NCI-H1105 (cell line): ENCODE data around the gene BCL6.

ENCODE experiments used
- DNase-seq: peaks from one replicate; lab custom pipeline; 2025; lab: John Stamatoyannopoulos, UW

The BCL6 gene

GRCh38 chr3:187745201-187746058 lies at the start of gene BCL6:
TSS of gene BCL6 (minus strand) at chr3:187745468. CDS start at chr3:187733693, 11,775 bp downstream.
- peak; percentile 98 for DNase-seq

- no peak for DNase-seq
These were observed 49.5 kb upstream of the BCL6 start for GRCh38 chr3:187794731-187795130.

- DNase-seq: no peak
These were observed 48.4 kb upstream of the BCL6 start for GRCh38 chr3:187793618-187794017.

- no peak for DNase-seq
These were observed 47.3 kb upstream of the BCL6 start for GRCh38 chr3:187792521-187792920.

GRCh38 chr3:187789872-187790271 lies 44.6 kb upstream of the BCL6 start:
- DNase-seq: no peak

GRCh38 chr3:187788984-187789857 lies 44.0 kb upstream of the BCL6 start:
- DNase-seq: no peak

- DNase-seq: no peak
These were observed 37.8 kb upstream of the BCL6 start for GRCh38 chr3:187783098-187783497.

GRCh38 chr3:187782006-187782405 lies 36.7 kb upstream of the BCL6 start:
- no peak for DNase-seq

- no peak for DNase-seq
These were observed 35.7 kb upstream of the BCL6 start for GRCh38 chr3:187781001-187781400.

GRCh38 chr3:187778726-187779125 lies 33.5 kb upstream of the BCL6 start:
- no peak for DNase-seq

- no peak for DNase-seq
These were observed 32.2 kb upstream of the BCL6 start for GRCh38 chr3:187777331-187777941.

- DNase-seq: no peak
These were observed 30.3 kb upstream of the BCL6 start for GRCh38 chr3:187775549-187775948.

- no peak for DNase-seq
These were observed 29.0 kb upstream of the BCL6 start for GRCh38 chr3:187774185-187774789.

- no peak for DNase-seq
These were observed 28.2 kb upstream of the BCL6 start for GRCh38 chr3:187773233-187774184.

GRCh38 chr3:187770224-187770623 lies 25.0 kb upstream of the BCL6 start:
- peak; percentile 71 for DNase-seq

GRCh38 chr3:187769771-187770170 lies 24.5 kb upstream of the BCL6 start:
- no peak for DNase-seq

- no peak for DNase-seq
These were observed 22.2 kb upstream of the BCL6 start for GRCh38 chr3:187767266-187768012.

- no peak for DNase-seq
These were observed 20.1 kb upstream of the BCL6 start for GRCh38 chr3:187765342-187765741.

- no peak for DNase-seq
These were observed 18.8 kb upstream of the BCL6 start for GRCh38 chr3:187763850-187764648.
